Esophagus squamous epithelium (tissue), 5 donors: ENCODE data around the gene INSYN2B. TPM values are rescaled to one million over a fixed set of nuclear protein-coding genes. Genes with fewer than 3 reads are reported as not detected.

Experiments
- DNase-seq: peaks from one replicate; lab custom pipeline; 2025; lab: John Stamatoyannopoulos, UW
- H3K27ac ChIP-seq, 4 donors: fragments of 200-600 bp; sonication (generic); one replicate each; pipeline ENCODE4 v1.5.1; 2016 to 2019; ENCODE audit warnings: mild to moderate bottlenecking in 1 of 4
- H3K27me3 ChIP-seq, 4 donors: fragments of 200-600 bp; sonication (generic); 1 replicate in 3 of 4; 2 replicates in 1 of 4; pipeline versions ENCODE4 v1.5.1 to v1.6.0; 2017 to 2021; ENCODE audit warnings: antibody characterized with exemption in 1 of 4
- H3K36me3 ChIP-seq, 3 donors: fragments of 200-600 bp; sonication (generic); one replicate each; pipeline ENCODE4 v1.5.1; 2016 to 2019
- H3K4me1 ChIP-seq, 3 donors: fragments of 200-600 bp; sonication (generic); one replicate each; pipeline ENCODE4 v1.5.1; 2017 to 2019
- H3K4me3 ChIP-seq, 4 donors: fragments of 200-600 bp; sonication (generic); 1 replicate in 3 of 4; 2 replicates in 1 of 4; pipeline ENCODE4 v1.5.1; 2016 to 2019; ENCODE audit warnings: mild to moderate bottlenecking in 2 of 4, moderate library complexity in 1 of 4
- H3K9me3 ChIP-seq, 3 donors: fragments of 200-600 bp; sonication (generic); one replicate each; pipeline ENCODE4 v1.5.1; 2016 to 2019
- CTCF ChIP-seq, 6 experiments: fragments of 450-650 bp in 4 of 6; fragments of 200-600 bp in 2 of 6; sonication (generic) in 2 of 6; IDR thresholded peaks; one replicate each; pipeline ENCODE4 v1.5.1; 2016 to 2019; ENCODE audit warnings: antibody characterized with exemption in 6 of 6, mild to moderate bottlenecking in 4 of 6, moderate library complexity in 4 of 6
- POLR2A ChIP-seq, 4 donors: fragments of 450-650 bp; IDR thresholded peaks; one replicate each; pipeline ENCODE4 v1.6.1; 2017; ENCODE audit warnings: antibody characterized with exemption in 4 of 4, mild to moderate bottlenecking in 4 of 4, moderate library complexity in 3 of 4
- WGBS, 2 donors: methylation state at CpG; one replicate each; pipeline ENCODE4 v1.1.5; 2018; 5-methylcytosine and 5-hydroxymethylcytosine counted together
- intact Hi-C: fragments of 100-400 bp; cut with DNase I; formaldehyde crosslinking; loops from one replicate; pipeline ENCODE4 v1.15.0; 2022
- total RNA-seq, 4 donors: library from RNA; depleted of rRNA; stranded (reverse); fragments of >200 nt; gene quantifications; one replicate each; pipeline ENCODE4 v1.1.0, GENCODE V29; 2016
- donor health status: DM: yes; HTN: yes; CAD: no.

The INSYN2B gene
- total RNA-seq, 4 donors from 2014 or later: 0.09 TPM; not detected in 3

GRCh38 chr5:169941542-169941941, 38.8 kb downstream of the INSYN2B start:
- TF ChIP-seq CTCF (IDR thresholded peaks at IDR 0.05) (no peak), POLR2A (IDR thresholded peaks at IDR 0.05) (no peak)
- no peak overlapping the region for H3K4me3 ChIP-seq
- DNase-seq: no peak
- no peaks in the 10 kb centered on the region for H3K36me3 ChIP-seq
- WGBS, 2 donors: 87 to 88% methylated on average over 7 of the region's 7 CpGs
- no peaks in the 10 kb centered on the region for H3K9me3 ChIP-seq
- intact Hi-C loops: no loop called here
- H3K27me3 ChIP-seq: no peaks in the 10 kb centered on the region
- no peak overlapping the region for H3K27ac ChIP-seq
- H3K4me1 ChIP-seq: peaks cover 0 to 22% (median 0%) of the 10 kb centered on the region in 3 donors

GRCh38 chr5:169939731-169940130, 40.6 kb downstream of the INSYN2B start:
- intact Hi-C loops: no loop called here
- Histone ChIP-seq H3K4me1 (peaks cover 0 to 8% (median 0%) of the 10 kb centered on the region in 3 donors), H3K36me3 (no peaks in the 10 kb centered on the region), H3K27me3 (no peaks in the 10 kb centered on the region), H3K9me3 (no peaks in the 10 kb centered on the region), H3K27ac (no peak overlapping the region), H3K4me3 (no peak overlapping the region)
- DNase-seq: no peak
- TF ChIP-seq CTCF (IDR thresholded peaks at IDR 0.05) (no peak), POLR2A (IDR thresholded peaks at IDR 0.05) (no peak)
- 67 to 73% methylated on average over 2 of the region's 2 CpGs for WGBS, 2 donors

GRCh38 chr5:169938439-169938838, 41.9 kb downstream of the INSYN2B start:
- WGBS, 2 donors: 94 to 97% methylated on average over 2 of the region's 2 CpGs
- TF ChIP-seq CTCF (IDR thresholded peaks at IDR 0.05): no peak
- no peak for TF ChIP-seq POLR2A (IDR thresholded peaks at IDR 0.05)
- intact Hi-C loops: no loop called here

GRCh38 chr5:169935762-169936161, 44.5 kb downstream of the INSYN2B start:
- 61 to 73% methylated on average over 5 of the region's 5 CpGs for WGBS, 2 donors
- Histone ChIP-seq H3K4me3 (no peak overlapping the region), H3K27ac (no peak overlapping the region), H3K9me3 (no peaks in the 10 kb centered on the region), H3K27me3 (no peaks in the 10 kb centered on the region), H3K36me3 (no peaks in the 10 kb centered on the region), H3K4me1 (no peaks in the 10 kb centered on the region)
- TF ChIP-seq CTCF (IDR thresholded peaks at IDR 0.05) (no peak), POLR2A (IDR thresholded peaks at IDR 0.05) (no peak)
- no peak for DNase-seq
- intact Hi-C loops: no loop called here

More at GRCh38 chr5:169938439-169938838, 41.9 kb downstream of the INSYN2B start:
- no peak overlapping the region for H3K4me3 ChIP-seq
- no peaks in the 10 kb centered on the region for H3K27me3 ChIP-seq
- no peaks in the 10 kb centered on the region for H3K9me3 ChIP-seq
- H3K27ac ChIP-seq: no peak overlapping the region
- DNase-seq: no peak
- no peaks in the 10 kb centered on the region for H3K4me1 ChIP-seq
- no peaks in the 10 kb centered on the region for H3K36me3 ChIP-seq

- H3K4me3 ChIP-seq: no peak overlapping the region
- H3K27me3 ChIP-seq: no peaks in the 10 kb centered on the region
- WGBS, 2 donors: 59 to 71% methylated on average over 7 of the region's 7 CpGs
- H3K4me1 ChIP-seq: no peaks in the 10 kb centered on the region
- no peak for DNase-seq
- no peaks in the 10 kb centered on the region for H3K36me3 ChIP-seq
- intact Hi-C loops: no loop called here
- H3K9me3 ChIP-seq: no peaks in the 10 kb centered on the region
- TF ChIP-seq CTCF (IDR thresholded peaks at IDR 0.05) (no peak), POLR2A (IDR thresholded peaks at IDR 0.05) (no peak)
- H3K27ac ChIP-seq: no peak overlapping the region
Measured at GRCh38 chr5:169934990-169935389, 45.3 kb downstream of the INSYN2B start.
